ENCODE measurements around the gene EPB41L2.
"Not testable (repeated sequence)": the region's sequence is repeated elsewhere in the genome, so short reads cannot be mapped to it uniquely, and the experiment has no call there.

The EPB41L2 gene

DNA sequence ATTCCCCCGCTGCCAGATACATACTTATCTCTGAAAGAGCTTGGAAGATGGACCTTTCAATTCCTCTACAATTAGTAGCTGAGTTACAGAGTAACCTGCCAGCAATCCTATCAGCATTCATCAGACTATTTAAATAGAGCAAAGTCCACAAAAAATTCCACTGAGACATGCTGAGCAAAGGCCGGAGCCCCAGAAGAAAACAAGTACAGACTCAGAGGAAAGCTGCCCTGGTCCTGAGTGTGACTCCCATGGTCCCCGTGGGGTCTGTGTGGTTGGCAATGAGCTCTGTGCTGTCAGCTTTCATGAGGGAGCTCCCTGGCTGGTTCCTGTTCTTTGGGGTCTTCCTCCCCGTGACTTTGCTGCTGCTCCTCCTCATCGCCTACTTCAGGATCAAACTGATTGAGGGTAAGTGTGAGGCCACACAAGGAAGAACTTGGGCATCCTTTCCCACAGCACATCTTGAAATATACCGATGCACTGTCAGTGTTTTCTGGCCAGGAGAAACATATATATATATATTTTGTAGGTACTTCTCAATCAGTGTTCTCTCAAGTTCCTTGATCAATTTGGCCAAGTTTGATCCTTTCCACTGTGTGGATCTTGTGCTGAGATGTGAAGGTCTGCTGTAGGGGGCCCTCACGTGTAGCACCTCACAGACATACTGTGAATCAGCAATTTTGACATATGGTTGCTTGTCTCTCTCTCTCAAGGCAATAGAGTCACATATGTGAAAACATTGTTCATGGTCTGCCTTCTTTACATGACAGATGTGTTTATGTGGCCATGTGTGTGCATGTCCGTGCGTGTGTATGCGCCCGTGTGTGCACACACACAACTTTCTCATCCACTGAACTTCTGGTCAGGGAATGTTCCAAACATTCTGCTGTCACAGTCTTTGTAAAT is 235.5 kb downstream of the EPB41L2 start, which contains the start of gene SMLR1:
SMLR1 (plus strand) TSS at position 160 of the 903 bp plus-strand sequence; CDS start at position 168, 8 bp downstream.
- DNase-seq: no peak

DNA sequence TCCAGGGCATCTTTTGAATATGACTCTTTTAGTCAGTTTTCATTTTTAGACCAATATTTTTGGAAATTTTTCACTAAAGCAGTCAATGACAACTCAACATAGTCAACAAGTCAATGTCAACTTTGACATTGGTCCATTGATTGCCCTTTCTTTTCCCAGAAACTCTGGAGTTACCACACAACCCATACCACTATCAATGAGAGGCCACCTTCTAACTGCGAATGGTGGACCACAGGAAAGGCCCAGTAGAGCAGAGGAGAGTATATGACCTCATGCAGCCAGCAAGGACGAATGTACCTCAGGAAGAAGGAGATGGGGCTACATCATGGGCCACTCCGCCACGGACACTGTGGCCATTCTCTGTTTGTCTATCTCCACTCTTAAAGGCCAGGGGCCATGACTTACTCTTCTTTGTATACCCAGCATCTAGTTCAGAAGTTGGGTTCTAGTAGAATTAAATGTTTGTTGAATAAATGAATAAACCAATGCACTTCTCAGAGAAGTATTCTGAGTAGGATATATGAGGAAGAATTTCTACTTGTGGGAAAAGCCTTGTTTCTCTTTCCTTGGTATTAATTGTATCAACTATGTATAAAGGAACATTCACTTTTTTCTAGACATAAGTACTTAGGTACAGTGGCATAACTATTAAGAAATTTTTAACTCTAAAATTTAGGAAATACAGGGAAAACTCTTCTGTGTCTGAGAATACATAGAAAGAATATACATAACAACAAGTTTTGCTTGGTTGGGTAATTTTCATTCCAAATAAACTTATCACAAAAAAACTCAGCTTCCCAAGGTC is 236.4 kb downstream of the EPB41L2 start:
- no peak for DNase-seq

DNA sequence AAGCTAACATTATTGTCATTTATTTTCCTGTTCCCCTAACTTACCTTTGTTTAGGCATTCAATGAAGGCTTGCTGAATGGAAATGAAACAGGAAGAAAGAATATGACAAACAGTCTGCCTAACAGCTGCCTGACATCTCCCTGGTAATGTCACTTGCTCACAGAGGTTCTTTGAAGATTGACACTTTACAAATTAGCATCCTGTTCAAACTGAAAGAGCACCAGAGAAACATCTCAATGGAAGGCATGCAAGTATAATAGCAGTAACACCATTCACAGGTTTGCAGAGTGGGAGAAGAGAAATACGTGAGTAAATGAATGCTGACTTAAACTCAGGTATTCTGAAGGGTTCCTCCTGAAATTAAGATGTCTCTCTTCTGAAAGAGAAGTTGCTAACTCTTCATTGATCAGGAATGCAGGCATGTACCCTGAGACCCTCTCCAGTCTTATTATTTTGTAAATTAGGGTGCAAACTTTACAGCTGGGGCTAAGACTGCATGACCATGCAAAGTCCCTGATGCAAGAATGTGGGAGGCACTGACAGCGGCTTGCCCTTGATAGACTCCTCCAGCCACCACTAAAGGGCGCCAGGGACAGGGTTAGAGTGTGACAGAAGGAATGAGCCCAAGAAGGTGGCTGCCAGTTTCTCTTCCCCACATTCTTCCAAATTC is 237.1 kb downstream of the EPB41L2 start:
- DNase-seq: no peak

DNA sequence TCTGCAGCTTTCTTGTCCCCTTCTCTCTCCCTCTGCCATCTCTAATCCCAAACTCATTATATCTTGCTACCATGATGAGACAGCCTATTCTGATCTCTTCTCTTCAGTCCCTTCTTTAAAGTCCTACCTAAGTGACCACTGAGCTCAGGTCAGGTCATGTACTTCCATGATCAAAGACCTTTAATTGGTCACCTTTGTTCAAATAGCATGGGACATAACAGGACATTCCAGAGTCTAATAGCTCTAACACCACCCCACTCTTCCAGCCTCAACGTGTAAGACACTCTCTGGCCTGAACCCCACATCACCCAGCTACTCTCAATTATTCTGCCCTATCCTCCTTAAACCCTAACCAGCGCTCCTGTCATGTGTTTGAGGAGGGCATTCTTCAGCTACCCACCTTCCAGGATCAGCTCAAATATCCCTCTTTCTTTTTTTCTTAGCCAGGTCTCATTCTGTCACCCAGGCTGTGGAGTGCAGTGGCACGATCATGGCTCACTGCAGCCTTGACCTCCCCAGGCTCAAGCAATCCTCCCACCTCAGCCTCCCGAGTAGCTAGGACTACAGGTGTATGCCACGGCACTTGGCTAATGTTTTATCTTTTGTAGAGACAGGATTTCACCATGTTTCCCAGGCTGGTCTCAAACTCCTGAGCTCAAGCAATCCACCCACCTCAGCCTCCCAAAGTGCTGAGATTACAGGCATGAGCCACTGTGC is 237.9 kb downstream of the EPB41L2 start:
- DNase-seq: no peak

DNA sequence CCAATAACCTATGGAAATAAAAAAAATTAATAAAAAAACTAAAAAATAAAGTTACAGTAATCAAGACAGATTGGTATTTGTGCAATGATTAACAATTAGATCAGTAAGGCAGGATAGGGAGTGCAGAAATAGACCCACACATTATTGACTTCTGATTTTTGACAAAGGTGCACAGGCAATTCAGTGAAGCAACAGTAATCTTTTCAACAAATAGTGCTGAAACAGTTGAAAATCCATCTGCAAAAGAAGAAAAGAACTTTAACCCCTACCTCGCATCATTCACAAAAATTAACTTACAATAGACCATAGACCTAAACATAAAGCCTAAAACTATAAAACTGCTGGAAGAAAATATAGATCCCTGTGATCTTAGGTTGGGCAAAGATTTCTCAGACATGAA is 240.3 kb downstream of the EPB41L2 start:
- DNase-seq: no peak

DNA sequence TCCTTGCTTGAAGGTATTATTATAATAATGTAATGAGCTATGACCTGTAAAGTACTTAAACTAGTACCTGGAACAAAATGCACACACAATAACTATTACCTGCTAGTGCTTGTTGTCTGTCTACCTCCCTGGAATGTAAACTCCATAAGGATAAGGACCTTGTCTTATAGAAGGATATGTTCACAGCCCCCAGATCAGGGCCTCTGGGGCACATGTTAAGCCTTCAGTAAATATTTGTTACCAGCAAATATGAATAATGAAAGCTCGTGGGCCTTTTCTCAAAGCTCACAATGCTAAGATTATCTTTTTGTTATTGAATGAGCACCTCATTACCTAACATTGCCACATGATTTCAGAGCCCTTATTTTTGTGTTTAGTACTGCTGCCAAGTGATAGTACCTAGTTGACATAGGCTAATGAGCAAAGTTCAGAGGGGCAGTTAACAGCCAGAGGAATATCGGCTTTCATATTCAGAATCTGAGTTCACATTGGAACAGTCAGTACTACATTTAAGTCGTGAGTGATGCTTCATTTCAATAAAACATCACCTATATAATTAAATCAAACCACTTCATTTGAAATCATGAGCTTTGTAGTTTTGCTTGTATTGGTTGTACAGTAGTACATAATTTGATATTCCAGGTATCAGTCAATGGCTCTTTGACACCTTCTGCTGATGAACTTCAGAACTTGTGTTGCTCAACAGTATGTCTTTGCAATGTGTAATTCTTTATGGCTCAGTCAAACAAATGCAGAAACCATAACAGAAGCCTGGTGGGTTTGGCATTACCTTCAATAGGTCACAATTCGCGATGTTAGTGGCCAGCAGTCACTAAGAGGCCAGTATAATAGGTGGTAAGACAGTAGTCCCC is 247.6 kb downstream of the EPB41L2 start:
- DNase-seq: no peak

DNA sequence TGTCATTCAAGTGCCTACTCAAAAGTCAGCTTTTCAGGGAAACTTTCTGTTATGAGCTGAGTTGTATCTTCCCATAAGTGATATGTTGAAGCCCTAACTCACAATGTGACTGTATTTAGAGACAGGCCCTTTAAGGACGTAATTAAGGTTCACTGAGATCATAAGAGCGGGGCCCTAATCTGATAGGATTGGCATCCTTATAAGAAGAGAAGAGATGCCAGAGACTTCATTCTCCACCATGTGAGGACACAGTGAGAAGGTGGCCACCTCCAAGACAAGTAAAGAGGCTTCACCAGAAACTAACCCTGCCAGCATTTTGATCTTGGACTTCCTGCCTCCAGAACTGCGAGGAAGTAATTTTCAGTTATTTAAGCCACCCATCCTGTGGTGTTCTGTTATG is 248.5 kb downstream of the EPB41L2 start:
- DNase-seq: no peak

DNA sequence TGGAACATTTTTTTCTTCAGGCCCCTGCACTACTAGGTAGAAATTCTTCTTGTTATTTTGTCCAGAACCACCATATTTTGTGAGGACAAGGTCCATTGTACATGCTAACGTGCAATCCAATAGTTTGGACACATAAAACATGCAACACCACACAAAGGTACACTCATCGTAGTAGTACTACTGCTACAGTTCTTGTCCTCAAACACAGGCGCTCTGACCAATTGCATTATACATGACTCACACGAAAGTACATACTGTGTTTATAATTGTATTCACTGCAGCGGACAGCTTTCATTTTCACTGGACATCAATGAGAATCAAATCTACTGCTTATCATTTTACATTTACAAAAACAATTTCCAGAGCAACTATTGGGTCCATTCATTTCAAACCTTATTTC is 251.1 kb downstream of the EPB41L2 start:
- DNase-seq: no peak

DNA sequence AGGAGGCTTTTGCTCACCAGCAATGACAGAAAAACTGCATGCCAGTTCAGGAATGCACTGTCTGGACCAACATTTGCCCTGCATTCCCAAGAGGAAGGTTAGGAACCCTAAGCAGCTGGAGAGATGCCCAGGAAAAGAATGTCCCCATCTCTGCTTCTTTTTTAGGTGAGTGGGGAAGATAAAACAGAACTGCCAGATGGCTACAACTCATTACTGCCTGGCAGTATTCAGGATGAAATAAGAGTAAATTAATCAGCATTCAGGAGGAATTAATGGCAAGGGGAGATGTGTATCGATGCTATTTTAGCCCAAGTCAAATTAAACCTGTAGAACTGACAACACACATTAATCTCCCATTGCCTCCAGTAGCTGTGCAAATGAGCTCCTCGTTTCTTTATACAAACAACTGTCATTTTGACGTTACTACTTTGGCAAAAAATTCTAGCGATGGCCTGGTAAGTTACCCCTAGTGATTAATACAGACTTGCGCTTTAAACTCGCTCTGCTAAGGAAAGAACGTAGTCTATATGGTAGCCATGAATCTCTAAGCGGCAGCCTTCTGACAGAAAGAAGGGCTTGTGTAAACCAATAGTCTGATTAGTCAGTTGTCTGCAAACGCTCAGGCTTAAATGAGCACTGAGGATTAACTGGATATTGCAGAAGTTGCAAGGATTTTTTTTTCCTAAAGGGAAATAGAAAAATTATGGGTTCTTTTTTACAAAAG is 252.6 kb downstream of the EPB41L2 start:
- peak; percentile 37 for DNase-seq

DNA sequence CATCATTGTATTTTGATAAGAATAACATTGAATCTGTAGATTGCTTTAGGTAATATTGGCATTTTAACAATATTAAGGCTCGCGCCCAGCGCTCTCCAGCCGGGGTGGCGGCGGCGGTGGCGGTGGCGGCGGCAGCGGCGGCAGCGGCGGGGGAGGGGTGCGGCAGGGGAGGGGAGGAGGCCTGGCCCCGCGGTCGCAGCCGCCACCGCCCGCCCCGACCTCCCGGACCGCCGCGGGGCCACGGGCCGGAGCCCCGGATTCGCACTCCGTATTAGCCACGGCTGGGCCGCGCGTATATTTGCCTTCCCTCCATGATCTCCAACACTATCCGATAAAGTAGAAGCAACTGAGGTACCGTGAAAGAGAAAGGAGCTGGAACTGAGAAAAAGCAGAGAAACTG is 261.7 kb downstream of the EPB41L2 start:
- not testable (repeated sequence) for DNase-seq

DNA sequence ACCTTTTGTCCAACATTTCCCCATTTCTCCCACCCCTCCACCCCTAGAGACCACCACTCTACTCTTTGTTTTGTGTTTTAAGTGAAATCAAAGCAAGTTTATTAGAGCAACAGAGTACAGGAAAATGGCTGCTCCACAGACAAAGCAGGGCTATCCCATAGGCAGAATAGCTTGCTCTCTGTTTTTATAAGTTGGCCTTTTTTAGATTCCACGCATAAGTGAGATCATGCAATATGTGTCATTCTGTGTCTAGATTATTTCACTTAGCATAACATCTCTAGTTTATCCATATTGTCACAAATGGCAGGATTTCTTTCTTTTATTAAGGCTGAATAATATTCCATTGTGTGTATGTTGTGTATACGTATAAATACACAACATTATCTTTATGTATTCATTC is 266.0 kb downstream of the EPB41L2 start:
- no peak for DNase-seq

DNA sequence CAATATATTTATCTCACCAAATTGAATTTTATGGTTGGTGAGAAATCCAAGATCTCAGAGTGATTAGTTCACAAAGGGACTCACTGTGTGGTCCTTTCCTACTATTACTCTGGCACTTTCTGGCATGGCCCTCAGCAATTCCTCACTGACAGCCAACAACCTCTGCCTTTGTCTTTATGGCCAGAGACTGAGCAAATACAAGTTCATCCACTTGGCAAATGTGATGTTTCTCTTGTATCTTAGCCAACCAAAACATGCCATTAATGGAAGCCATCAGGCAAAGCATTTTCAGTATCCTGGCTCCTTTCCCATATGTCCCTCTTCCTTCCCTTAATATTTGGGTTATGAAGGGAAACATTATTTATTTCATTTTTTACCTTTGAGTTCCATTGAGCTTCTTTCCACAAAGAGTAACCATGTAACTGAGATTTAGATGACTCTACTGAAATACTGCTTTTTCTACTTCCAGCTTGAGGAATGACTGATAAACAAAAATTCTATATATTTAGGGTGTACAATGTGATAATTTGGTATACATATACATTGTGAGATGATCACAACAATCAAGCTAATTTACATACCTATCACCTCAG is 266.6 kb downstream of the EPB41L2 start:
- peak; percentile 39 for DNase-seq

DNA sequence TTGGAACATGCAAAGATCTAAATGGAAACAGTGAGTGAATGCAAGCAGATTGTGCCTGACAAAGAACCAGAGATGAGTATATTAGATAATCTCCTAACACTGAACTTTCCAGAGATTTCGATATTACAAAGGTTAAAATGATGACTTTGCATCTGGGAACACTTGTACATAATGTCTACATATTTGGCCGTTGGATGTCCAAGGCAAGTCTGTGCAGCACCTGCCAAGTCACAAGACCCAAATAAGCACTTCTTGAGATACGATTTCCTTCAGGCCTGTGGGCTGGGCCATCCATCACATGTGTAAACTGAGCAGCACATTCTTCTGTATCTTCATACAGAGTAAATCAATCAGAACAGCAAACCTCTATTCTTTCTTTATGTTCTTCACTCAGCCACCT is 268.3 kb downstream of the EPB41L2 start:
- no peak for DNase-seq

DNA sequence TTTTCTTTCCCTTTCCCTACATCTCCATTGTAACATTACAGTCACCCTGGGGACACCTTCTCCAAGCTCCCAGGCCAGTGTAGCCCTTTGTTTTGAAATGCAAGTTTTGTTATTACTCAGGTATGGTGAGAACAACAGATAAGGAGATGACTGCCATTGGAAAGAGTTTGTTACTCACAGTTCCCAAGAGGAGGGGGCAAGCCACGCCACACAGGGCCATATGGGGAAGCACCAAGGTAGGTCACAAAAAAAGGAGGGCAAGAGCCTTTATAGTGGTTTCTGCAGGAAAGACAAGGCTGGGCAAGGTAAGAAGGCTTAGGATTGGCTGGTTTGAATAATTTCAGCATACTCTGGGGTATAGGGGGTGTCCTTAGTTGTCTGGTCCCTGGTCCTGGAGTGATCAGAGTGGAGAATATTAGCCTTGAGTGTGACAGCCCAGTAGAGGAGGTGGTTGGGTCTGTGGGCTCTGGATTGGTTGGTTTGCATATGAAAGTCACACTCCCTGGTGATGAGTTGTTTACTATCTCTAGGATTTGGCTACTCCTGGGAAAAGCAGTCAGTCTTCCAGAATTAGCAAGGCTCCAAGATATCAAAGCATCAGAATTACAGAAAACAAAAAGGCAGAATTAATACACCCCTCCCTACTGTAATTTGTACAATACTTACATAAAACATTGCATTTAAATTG is 268.9 kb downstream of the EPB41L2 start:
- DNase-seq: no peak

All from HCEC 1CT (cell line).